HPDE6-E6E7 (cell line): ENCODE measurements around the gene CITED4.

ENCODE experiments used
- DNase-seq: peaks from one replicate; pipeline ENCODE4 v3.0.0; 2011; ENCODE audit warnings: missing footprints; ENCODE audit errors: extremely low spot score

Gene CITED4

GRCh38 chr1:40853885-40854170, 8.3 kb downstream of the CITED4 start:
- DNase-seq: no peak

DNA sequence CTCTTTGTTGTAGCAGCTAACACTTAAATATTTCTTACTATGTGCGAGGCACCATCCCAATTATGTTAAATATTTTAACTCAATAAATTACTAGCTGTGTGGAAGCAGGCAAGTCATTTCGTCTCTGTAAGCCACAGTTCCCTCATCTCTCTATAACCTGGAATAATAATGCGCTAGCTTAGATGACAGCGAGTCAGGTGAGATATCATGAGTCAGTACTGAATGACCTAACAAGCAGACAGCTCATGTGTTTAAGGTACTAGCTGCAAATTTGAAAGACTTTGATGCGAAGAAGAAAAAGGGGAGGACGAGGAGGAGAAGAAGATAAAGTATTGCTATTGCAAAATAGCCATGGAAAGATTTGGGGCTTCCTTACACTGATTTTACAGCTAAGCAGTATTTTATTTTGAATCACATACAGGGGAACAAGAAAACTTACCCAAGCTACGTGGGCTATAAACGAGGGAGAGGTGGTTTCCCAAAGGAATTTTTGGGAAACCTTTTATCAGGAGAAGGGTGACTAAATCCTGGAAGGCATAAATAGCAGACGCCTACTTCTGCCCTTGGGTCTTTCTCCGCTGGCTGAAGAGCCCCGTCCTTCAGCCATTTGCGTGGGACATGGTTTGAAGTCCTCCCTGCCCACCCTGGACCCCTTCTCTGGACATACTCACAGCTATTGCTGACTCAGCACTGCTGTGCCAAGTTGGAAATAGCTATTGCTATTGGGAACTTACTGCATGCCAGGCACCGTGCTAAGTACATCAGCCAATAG, 8.9 kb downstream of the CITED4 start:
- DNase-seq: peak; percentile 75

GRCh38 chr1:40851643-40852042, 10.5 kb downstream of the CITED4 start:
- no peak for DNase-seq

- peak; percentile 66 for DNase-seq
Measured at GRCh38 chr1:40849801-40850592, 12.2 kb downstream of the CITED4 start.

GRCh38 chr1:40848530-40849189, 13.5 kb downstream of the CITED4 start:
- DNase-seq: peak; percentile 72

DNA sequence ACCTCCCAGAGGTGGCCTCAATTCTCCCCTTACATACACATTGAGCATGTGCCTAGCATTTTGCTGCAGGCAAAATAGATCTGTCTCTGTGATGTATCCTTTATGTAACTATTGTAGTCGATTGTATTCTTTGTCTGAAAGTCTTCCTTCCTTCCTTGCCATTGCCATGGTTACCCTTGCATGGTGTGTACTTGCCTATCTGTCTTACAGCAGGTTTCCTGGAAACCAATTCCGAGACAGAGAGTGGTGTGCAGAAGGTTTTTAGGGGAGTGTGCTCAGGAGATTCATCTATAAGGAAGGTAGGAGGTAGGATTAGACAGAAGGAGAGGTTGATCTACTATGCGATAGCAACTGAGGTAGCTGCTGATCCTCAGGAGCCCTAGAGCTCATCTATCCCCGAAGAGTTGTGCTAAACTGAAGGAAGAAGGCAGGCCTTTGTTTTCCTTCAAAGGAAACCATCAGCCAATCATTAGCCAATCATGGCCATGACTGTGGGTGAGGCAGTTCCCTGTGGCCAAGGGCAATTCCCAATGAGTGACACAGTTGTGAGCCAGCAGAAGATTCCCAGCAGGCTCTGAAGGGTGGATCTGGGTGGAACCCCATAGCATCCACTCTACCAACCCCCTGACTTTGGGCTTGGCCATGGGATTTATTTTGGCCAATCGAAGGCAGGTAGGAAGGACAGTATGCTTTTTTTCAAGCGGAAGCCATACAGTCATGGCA, 15.0 kb downstream of the CITED4 start:
- no peak for DNase-seq

- no peak for DNase-seq
Measured at GRCh38 chr1:40845895-40846294, 16.3 kb downstream of the CITED4 start.

- DNase-seq: no peak
Measured at GRCh38 chr1:40844887-40845878, 17.0 kb downstream of the CITED4 start.

DNA sequence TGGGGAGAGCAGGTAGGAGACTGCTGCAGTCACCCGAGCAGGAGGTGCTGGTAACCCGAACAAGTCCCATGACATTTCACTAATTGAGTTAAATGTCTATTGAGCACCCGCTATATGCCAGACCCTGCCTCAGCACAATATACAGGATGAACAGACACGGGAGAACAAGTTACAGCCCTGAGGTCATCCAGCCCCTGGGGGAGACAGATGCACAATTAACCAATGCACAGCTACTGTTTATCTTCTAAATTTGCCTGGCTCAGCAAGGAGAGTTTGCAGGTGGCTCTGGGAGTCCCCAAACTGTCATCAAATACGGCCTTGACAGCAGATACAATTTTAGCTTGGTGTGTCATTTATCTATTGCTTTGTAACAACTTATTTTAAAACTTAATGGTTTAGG, 18.1 kb downstream of the CITED4 start:
- no peak for DNase-seq

DNA sequence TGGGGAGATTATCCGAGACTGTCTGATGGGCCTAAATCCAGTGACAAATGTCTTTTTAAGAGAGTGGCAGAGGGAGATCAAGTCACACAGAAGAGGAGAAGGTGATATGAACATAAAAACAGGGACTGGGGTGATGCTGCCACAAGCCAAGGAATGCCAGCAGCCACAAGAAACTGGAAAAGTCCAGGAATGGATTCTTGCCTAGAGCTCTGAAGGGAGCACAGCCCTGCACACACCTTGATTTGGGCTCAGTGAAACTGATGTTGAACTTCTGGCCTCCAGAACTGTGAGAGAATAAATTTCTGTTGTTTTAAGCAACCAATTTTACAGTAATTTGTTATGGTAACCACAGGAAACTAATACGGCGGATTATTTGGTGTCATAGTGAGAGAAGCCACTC, 19.5 kb downstream of the CITED4 start:
- no peak for DNase-seq

DNA sequence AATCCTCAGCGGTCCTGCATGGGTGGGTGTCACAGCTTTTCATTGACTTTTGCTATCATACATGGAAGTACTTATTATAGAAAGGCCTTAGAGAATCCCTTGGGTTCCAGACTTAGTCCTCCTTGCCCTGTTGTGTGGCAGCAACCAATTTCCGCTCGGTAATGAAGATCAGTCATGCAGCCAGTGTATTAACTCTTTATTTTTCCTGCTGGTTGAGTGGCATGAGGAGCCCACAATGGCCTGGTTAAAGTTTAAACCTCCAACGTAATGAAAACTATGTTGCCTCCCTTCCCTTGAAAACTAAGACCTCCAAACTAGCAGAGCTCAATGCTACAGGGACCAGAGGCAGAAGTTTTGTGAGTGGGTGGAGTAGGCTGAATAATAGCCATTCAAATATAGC, 20.0 kb downstream of the CITED4 start:
- DNase-seq: no peak

- no peak for DNase-seq
Measured at GRCh38 chr1:40841602-40842001, 20.6 kb downstream of the CITED4 start.

DNA sequence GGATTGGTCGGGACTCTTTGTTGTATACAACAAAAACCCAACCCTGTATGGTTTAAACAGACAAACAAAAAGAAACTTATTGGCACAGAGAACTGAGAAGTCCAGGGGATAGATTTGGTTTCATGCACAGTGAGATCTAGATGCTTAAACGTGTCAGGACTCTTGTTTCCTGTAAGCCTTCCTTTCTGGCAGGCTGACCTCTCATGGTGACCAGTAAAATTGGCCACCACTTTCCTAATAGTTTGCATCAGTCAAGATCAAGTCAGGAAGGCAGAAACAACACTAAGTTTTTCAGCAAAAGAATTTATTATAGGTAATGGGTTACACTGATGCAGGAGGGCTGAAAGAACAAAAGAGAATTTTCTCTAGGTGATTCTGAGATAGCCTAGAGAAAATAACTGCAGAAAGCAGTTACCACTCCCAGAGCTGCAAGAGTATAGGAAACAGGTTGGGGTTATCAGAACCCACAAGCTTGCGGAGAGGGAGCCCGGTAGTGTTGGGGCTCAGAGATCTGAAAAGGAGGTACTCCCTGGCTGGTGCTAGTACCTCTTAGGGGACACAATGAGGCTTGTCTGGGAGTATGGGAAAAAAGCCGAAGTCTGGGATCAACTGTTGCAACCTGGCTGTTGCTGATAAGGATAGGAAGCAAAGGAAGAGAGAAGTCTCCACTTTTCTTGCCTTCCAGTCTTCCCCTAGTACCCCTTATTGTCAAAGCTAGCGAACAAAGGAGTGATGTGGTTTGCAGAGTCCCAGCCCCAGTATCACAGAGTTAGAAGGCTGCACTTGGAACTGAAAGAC, 21.4 kb downstream of the CITED4 start:
- DNase-seq: no peak

DNA sequence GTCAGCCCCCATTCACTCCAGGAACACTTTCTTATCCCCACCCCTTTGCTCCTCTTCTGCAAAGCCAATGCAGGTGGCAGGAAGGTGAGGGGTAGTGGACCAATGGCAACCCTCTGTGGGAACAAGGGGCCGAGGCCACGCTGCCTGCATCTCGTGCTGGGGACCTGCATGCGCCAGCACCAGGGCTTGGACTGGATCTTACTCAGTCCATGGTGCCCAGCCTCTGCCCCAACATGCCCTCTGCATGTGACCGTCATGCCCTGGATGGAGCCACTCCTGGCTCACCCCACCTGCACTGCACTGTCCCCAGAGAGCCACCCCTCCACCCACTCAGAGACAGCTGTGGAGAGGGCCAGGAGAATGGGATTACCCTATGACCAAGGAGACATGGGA, 22.2 kb downstream of the CITED4 start:
- DNase-seq: no peak

GRCh38 chr1:40838980-40839942, 22.9 kb downstream of the CITED4 start:
- DNase-seq: no peak

- no peak for DNase-seq
Measured at GRCh38 chr1:40838045-40838979, 23.9 kb downstream of the CITED4 start.

DNA sequence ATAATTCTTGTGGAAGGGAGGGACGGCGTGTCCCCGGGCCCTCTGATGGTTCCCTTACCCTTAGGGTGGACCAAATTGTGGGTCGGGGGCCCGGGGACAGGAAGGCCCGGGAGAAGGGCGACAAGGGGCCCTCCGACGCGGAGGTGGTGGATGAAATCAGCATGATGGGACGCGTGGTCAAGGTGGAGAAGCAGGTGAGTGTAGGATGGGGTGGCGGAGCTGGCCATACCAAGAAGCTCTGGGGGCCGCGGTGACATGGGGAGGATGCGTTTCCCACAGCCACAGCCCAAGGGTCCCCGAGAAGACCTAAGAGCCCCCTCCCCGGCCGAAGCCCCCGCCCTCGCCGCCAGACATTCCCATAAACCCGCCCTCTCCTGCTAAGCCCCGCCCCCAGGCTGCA, 24.6 kb downstream of the CITED4 start:
- no peak for DNase-seq

GRCh38 chr1:40836283-40836682, 25.9 kb downstream of the CITED4 start:
- no peak for DNase-seq
